Mucosa of stomach (tissue), 1 donor: Measurements from ENCODE around the gene ATG9A.

Source experiments
- H3K27me3 ChIP-seq: one replicate; pipeline ENCODE4 v1.7.0; 2013; ENCODE audit warnings: mild to moderate bottlenecking, low read length; ENCODE audit not compliant: control insufficient read depth, insufficient read depth
- H3K36me3 ChIP-seq: one replicate; pipeline ENCODE4 v1.7.0; 2013; ENCODE audit warnings: low read length; ENCODE audit not compliant: control insufficient read depth, insufficient read depth
- H3K4me1 ChIP-seq: one replicate; pipeline ENCODE4 v1.7.0; 2013; ENCODE audit warnings: mild to moderate bottlenecking, low read length; ENCODE audit not compliant: control insufficient read depth, insufficient read depth
- H3K4me3 ChIP-seq: one replicate; pipeline ENCODE4 v1.7.0; 2013; ENCODE audit warnings: low read length
- H3K9ac ChIP-seq: one replicate; pipeline ENCODE4 v1.7.0; 2013; ENCODE audit warnings: mild to moderate bottlenecking, low read length, moderate library complexity
- H3K9me3 ChIP-seq: one replicate; pipeline ENCODE4 v1.7.0; 2013; ENCODE audit warnings: mild to moderate bottlenecking, low read length, moderate library complexity; ENCODE audit not compliant: control insufficient read depth
- donor health status: Pancreatic carcinoma.

Gene ATG9A

GRCh38 chr2:219229305-219230058, at the start of gene ATG9A, which contains the start of gene ANKZF1:
Gene ATG9A, minus strand, starts transcription at chr2:219229636. Its CDS starts 1,612 bp downstream, at chr2:219228024.
Gene ANKZF1, plus strand, starts transcription at chr2:219229806. Its CDS starts 452 bp downstream, at chr2:219230258.
- Histone ChIP-seq H3K4me3 (peak within 1 kb of the TSS; percentile 65), H3K36me3 (peaks cover 13% of the 10 kb centered on the region), H3K4me1 (peaks cover 19% of the 10 kb centered on the region), H3K27me3 (no peaks in the 10 kb centered on the region), H3K9me3 (no peaks in the 10 kb centered on the region), H3K9ac (peak within 1 kb of the TSS; percentile 97)

GRCh38 chr2:219278655-219279150, 49.3 kb upstream of the ATG9A start:
- peaks cover 25% of the 10 kb centered on the region for H3K4me1 ChIP-seq
- peak overlapping the region; percentile 88 for H3K9ac ChIP-seq
- no peaks in the 10 kb centered on the region for H3K36me3 ChIP-seq
- H3K9me3 ChIP-seq: no peaks in the 10 kb centered on the region
- no peaks in the 10 kb centered on the region for H3K27me3 ChIP-seq
- peak overlapping the region; percentile 58 for H3K4me3 ChIP-seq

GRCh38 chr2:219277703-219278654, 48.5 kb upstream of the ATG9A start:
- Histone ChIP-seq H3K9ac (peak overlapping the region; percentile 88), H3K4me1 (peaks cover 25% of the 10 kb centered on the region), H3K27me3 (no peaks in the 10 kb centered on the region), H3K4me3 (peak overlapping the region; percentile 58), H3K9me3 (no peaks in the 10 kb centered on the region), H3K36me3 (no peaks in the 10 kb centered on the region)

- peaks cover 22% of the 10 kb centered on the region for H3K4me1 ChIP-seq
- no peak overlapping the region for H3K9ac ChIP-seq
- no peak overlapping the region for H3K4me3 ChIP-seq
- no peaks in the 10 kb centered on the region for H3K9me3 ChIP-seq
- no peaks in the 10 kb centered on the region for H3K36me3 ChIP-seq
- peaks cover 4% of the 10 kb centered on the region for H3K27me3 ChIP-seq
These were observed 45.0 kb upstream of the ATG9A start for GRCh38 chr2:219274361-219274921.

GRCh38 chr2:219273937-219274336, 44.5 kb upstream of the ATG9A start:
- H3K4me3 ChIP-seq: no peak overlapping the region
- H3K9ac ChIP-seq: no peak overlapping the region
- peaks cover 5% of the 10 kb centered on the region for H3K27me3 ChIP-seq
- H3K36me3 ChIP-seq: no peaks in the 10 kb centered on the region
- no peaks in the 10 kb centered on the region for H3K9me3 ChIP-seq
- peaks cover 23% of the 10 kb centered on the region for H3K4me1 ChIP-seq

- Histone ChIP-seq H3K4me3 (no peak overlapping the region), H3K27me3 (peaks cover 5% of the 10 kb centered on the region), H3K9ac (no peak overlapping the region), H3K9me3 (no peaks in the 10 kb centered on the region), H3K4me1 (peaks cover 14% of the 10 kb centered on the region), H3K36me3 (no peaks in the 10 kb centered on the region)
These were observed 43.6 kb upstream of the ATG9A start for GRCh38 chr2:219272995-219273394.

GRCh38 chr2:219272356-219272755, 42.9 kb upstream of the ATG9A start:
- H3K9ac ChIP-seq: no peak overlapping the region
- no peak overlapping the region for H3K4me3 ChIP-seq
- H3K4me1 ChIP-seq: peaks cover 7% of the 10 kb centered on the region

GRCh38 chr2:219271021-219271420, 41.6 kb upstream of the ATG9A start:
- Histone ChIP-seq H3K4me1 (peaks cover 7% of the 10 kb centered on the region), H3K9me3 (no peaks in the 10 kb centered on the region), H3K4me3 (no peak overlapping the region), H3K27me3 (peaks cover 5% of the 10 kb centered on the region), H3K36me3 (no peaks in the 10 kb centered on the region), H3K9ac (no peak overlapping the region)

More at GRCh38 chr2:219272356-219272755, 42.9 kb upstream of the ATG9A start:
- no peaks in the 10 kb centered on the region for H3K36me3 ChIP-seq
- H3K27me3 ChIP-seq: peaks cover 5% of the 10 kb centered on the region
- no peaks in the 10 kb centered on the region for H3K9me3 ChIP-seq

- H3K36me3 ChIP-seq: no peaks in the 10 kb centered on the region
- peaks cover 7% of the 10 kb centered on the region for H3K4me1 ChIP-seq
- no peak overlapping the region for H3K4me3 ChIP-seq
- peaks cover 5% of the 10 kb centered on the region for H3K27me3 ChIP-seq
- no peak overlapping the region for H3K9ac ChIP-seq
- no peaks in the 10 kb centered on the region for H3K9me3 ChIP-seq
These were observed 40.6 kb upstream of the ATG9A start for GRCh38 chr2:219270055-219270372.

GRCh38 chr2:219269362-219270054, 40.1 kb upstream of the ATG9A start:
- peaks cover 7% of the 10 kb centered on the region for H3K4me1 ChIP-seq
- no peaks in the 10 kb centered on the region for H3K36me3 ChIP-seq
- H3K9ac ChIP-seq: no peak overlapping the region
- no peaks in the 10 kb centered on the region for H3K9me3 ChIP-seq
- no peak overlapping the region for H3K4me3 ChIP-seq
- peaks cover 5% of the 10 kb centered on the region for H3K27me3 ChIP-seq

- H3K9ac ChIP-seq: no peak overlapping the region
- H3K4me3 ChIP-seq: no peak overlapping the region
- H3K9me3 ChIP-seq: no peaks in the 10 kb centered on the region
- peaks cover 5% of the 10 kb centered on the region for H3K27me3 ChIP-seq
- H3K36me3 ChIP-seq: no peaks in the 10 kb centered on the region
- peaks cover 7% of the 10 kb centered on the region for H3K4me1 ChIP-seq
These were observed 38.9 kb upstream of the ATG9A start for GRCh38 chr2:219268294-219268693.
